Measurements from ENCODE around the gene PEPD. TPM values are rescaled to one million over a fixed set of nuclear protein-coding genes. Genes with fewer than 3 reads are reported as not detected.

The PEPD gene
- total RNA-seq, 1 experiment from 2014 or later: 40.5 TPM

DNA sequence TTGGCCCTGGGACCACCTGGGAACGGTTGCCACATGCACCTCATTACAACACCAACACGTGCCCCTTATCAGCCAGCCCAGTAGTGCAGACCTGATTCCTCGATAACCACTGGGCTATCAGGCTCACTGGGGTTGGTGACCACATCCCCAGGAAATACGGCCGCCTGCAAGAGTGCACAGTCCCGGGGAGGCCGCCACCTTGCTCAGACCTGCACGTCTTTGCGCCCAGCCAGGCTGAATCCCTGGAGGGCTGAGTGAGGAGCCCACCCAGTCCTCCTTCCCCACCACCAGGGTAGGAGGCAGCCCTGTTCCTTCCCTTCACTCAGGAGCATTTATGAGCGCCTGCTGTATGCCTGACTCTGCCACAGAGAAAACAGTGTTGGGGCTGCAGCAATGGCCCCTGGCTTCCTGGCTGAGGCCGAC lies 80.3 kb downstream of the PEPD start:
- Histone ChIP-seq H3K4me2 (ENCODE audit: low read length) (no peak overlapping the region), H4K20me1 (ENCODE audit: insufficient read depth) (no peaks in the 10 kb centered on the region), H2AFZ (ENCODE audit: low read depth, low read length, poor library complexity, severe bottlenecking) (no peak overlapping the region), H3K4me1 (ENCODE audit: control insufficient read depth in 1 of 2, insufficient read depth in 2 of 2, low read length in 2 of 2) (no peaks in the 10 kb centered on the region), H3K9me3 (ENCODE audit: control insufficient read depth in 1 of 2, insufficient read depth in 1 of 2, low read depth in 1 of 2, low read length in 2 of 2) (no peaks in the 10 kb centered on the region), H3K36me3 (ENCODE audit: control insufficient read depth in 1 of 2, insufficient read depth in 2 of 2, low read length in 2 of 2) (no peaks in the 10 kb centered on the region), H3K79me2 (ENCODE audit: insufficient read depth, low read length) (no peaks in the 10 kb centered on the region), H3K4me3 (replicated peaks in 1 of 2; ENCODE audit: low read depth in 1 of 2, low read length in 2 of 2) (no peak overlapping the region), H3K27me3 (ENCODE audit: insufficient read depth, low read length) (no peaks in the 10 kb centered on the region), H3K9ac (ENCODE audit: low read length) (no peak overlapping the region), H3K27ac (ENCODE audit: low read depth, low read length) (no peak overlapping the region), H3K9me2 (ENCODE audit: insufficient read depth) (no peaks in the 10 kb centered on the region)
- CTCF ChIA-PET: no interaction called here
- TF ChIP-seq EZH2 (IDR thresholded peaks at IDR 0.05): no peak
- TF ChIP-seq RAD21 (IDR thresholded peaks at IDR 0.05; ENCODE audit: low read depth): no peak
- TF ChIP-seq ZFX (IDR thresholded peaks at IDR 0.05): no peak
- no peak for TF ChIP-seq POLR2AphosphoS5 (IDR thresholded peaks at IDR 0.05; ENCODE audit: low read depth, low read length)
- TF ChIP-seq FOSL1 (IDR thresholded peaks at IDR 0.05; ENCODE audit: low read depth): no peak
- TF ChIP-seq ATF3 (IDR thresholded peaks at IDR 0.05): no peak
- TF ChIP-seq CBX3 (IDR thresholded peaks at IDR 0.05; ENCODE audit: low read depth): no peak
- no peak for TF ChIP-seq CEBPB (IDR thresholded peaks at IDR 0.05; ENCODE audit: low read depth)
- TF ChIP-seq ZNF274 (IDR thresholded peaks at IDR 0.05; ENCODE audit: low read depth, low read length): no peak
- TF ChIP-seq, protein P1, sequence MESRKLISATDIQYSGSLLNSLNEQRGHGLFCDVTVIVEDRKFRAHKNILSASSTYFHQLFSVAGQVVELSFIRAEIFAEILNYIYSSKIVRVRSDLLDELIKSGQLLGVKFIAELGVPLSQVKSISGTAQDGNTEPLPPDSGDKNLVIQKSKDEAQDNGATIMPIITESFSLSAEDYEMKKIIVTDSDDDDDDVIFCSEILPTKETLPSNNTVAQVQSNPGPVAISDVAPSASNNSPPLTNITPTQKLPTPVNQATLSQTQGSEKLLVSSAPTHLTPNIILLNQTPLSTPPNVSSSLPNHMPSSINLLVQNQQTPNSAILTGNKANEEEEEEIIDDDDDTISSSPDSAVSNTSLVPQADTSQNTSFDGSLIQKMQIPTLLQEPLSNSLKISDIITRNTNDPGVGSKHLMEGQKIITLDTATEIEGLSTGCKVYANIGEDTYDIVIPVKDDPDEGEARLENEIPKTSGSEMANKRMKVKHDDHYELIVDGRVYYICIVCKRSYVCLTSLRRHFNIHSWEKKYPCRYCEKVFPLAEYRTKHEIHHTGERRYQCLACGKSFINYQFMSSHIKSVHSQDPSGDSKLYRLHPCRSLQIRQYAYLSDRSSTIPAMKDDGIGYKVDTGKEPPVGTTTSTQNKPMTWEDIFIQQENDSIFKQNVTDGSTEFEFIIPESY (IDR thresholded peaks at IDR 0.05; ENCODE audit: extremely low read depth, insufficient replicate concordance, low read length): no peak
- no peak for TF ChIP-seq SP1 (IDR thresholded peaks at IDR 0.05; ENCODE audit: low read depth)
- no peak for TF ChIP-seq TCF7L2 (IDR thresholded peaks at IDR 0.05; ENCODE audit: borderline replicate concordance, extremely low read depth, insufficient read depth, insufficient read length)
- TF ChIP-seq SIN3A (IDR thresholded peaks at IDR 0.05; ENCODE audit: low read depth): no peak
- no peak for TF ChIP-seq MAX (IDR thresholded peaks at IDR 0.05)
- no peak for TF ChIP-seq EGR1 (IDR thresholded peaks at IDR 0.05; ENCODE audit: low read depth)
- TF ChIP-seq POLR2A (IDR thresholded peaks at IDR 0.05; ENCODE audit: borderline replicate concordance, extremely low read depth, insufficient read depth, insufficient read length): no peak
- TF ChIP-seq, protein P2, sequence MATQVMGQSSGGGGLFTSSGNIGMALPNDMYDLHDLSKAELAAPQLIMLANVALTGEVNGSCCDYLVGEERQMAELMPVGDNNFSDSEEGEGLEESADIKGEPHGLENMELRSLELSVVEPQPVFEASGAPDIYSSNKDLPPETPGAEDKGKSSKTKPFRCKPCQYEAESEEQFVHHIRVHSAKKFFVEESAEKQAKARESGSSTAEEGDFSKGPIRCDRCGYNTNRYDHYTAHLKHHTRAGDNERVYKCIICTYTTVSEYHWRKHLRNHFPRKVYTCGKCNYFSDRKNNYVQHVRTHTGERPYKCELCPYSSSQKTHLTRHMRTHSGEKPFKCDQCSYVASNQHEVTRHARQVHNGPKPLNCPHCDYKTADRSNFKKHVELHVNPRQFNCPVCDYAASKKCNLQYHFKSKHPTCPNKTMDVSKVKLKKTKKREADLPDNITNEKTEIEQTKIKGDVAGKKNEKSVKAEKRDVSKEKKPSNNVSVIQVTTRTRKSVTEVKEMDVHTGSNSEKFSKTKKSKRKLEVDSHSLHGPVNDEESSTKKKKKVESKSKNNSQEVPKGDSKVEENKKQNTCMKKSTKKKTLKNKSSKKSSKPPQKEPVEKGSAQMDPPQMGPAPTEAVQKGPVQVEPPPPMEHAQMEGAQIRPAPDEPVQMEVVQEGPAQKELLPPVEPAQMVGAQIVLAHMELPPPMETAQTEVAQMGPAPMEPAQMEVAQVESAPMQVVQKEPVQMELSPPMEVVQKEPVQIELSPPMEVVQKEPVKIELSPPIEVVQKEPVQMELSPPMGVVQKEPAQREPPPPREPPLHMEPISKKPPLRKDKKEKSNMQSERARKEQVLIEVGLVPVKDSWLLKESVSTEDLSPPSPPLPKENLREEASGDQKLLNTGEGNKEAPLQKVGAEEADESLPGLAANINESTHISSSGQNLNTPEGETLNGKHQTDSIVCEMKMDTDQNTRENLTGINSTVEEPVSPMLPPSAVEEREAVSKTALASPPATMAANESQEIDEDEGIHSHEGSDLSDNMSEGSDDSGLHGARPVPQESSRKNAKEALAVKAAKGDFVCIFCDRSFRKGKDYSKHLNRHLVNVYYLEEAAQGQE (IDR thresholded peaks at IDR 0.05; ENCODE audit: low read depth): no peak
- no peak for TF ChIP-seq EZH2phosphoT487 (IDR thresholded peaks at IDR 0.05; ENCODE audit: borderline replicate concordance)
- intact Hi-C loops (cut with micrococcal nuclease): no loop called here
- DNase-seq (ENCODE audit: low read depth, low spot score): no peak
- RAD21 ChIA-PET (ENCODE audit: low non-redundant PET in 1 of 2, low total read pairs in 2 of 2, uncharacterized antibody in 2 of 2, unreplicated experiment in 2 of 2): no interaction called here
- no TSS peak for BruUV-seq (replicated peaks)
- ATAC-seq: no peak
- POLR2A ChIA-PET: no interaction called here

All from HCT116 (cell line).